CD8-positive, alpha-beta memory T cell (primary cell): ENCODE results near the gene NDUFS5. TPM values are rescaled to one million over a fixed set of nuclear protein-coding genes. Genes with fewer than 3 reads are reported as not detected.
"Not testable (repeated sequence)": the region's sequence is repeated elsewhere in the genome, so short reads cannot be mapped to it uniquely, and the experiment has no call there.

Experiments used
- CTCF ChIA-PET: fragments of 350-600 bp; sonication (Branson Sonifier 250); formaldehyde crosslinking; loops from one replicate; lab custom pipeline; 2021; ENCODE audit warnings: antibody characterized with exemption; lab: Charles Lee
- POLR2A ChIA-PET: fragments of 350-600 bp; sonication (Branson Sonifier 250); formaldehyde crosslinking; loops from one replicate; lab custom pipeline; 2021; ENCODE audit warnings: antibody characterized with exemption; lab: Charles Lee
- DNase-seq, 5 donors: peaks; one replicate each; pipeline versions ENCODE4 v3.0.0 to v3.0.0-alpha.2; 2020 to 2022; ENCODE audit warnings: mixed read lengths in 1 of 5
- H3K27ac ChIP-seq: one replicate; pipeline ENCODE4 v1.7.0; 2013; ENCODE audit warnings: low read depth, mild to moderate bottlenecking, low read length, moderate library complexity
- H3K27me3 ChIP-seq: 2 replicates; pipeline ENCODE4 v1.7.0; 2013; ENCODE audit warnings: low read length, mild to moderate bottlenecking; ENCODE audit not compliant: insufficient read depth, poor library complexity, severe bottlenecking
- H3K36me3 ChIP-seq: 2 replicates; pipeline ENCODE4 v1.7.0; 2013; ENCODE audit warnings: mild to moderate bottlenecking, low read length, moderate library complexity; ENCODE audit not compliant: insufficient read depth
- H3K4me1 ChIP-seq: 2 replicates; pipeline ENCODE4 v1.7.0; 2013; ENCODE audit warnings: mild to moderate bottlenecking, low read length, moderate library complexity; ENCODE audit not compliant: insufficient read depth
- H3K4me3 ChIP-seq: 2 replicates; pipeline ENCODE4 v1.7.0; 2013; ENCODE audit warnings: mild to moderate bottlenecking, low read length
- H3K9me3 ChIP-seq: 2 replicates; pipeline ENCODE4 v1.7.0; 2013; ENCODE audit warnings: mild to moderate bottlenecking, low read length
- H3K27ac Mint-ChIP-seq, 8 donors: one replicate each; pipeline ENCODE4 v1.8.0; 2020 to 2021; ENCODE audit warnings: mixed read lengths in 8 of 8, mild to moderate bottlenecking in 6 of 8, inconsistent platforms in 3 of 8, moderate library complexity in 3 of 8
- H3K27me3 Mint-ChIP-seq, 2 donors: one replicate each; pipeline ENCODE4 v1.8.0; 2020 to 2021; ENCODE audit warnings: mixed read lengths in 2 of 2, mild to moderate bottlenecking in 1 of 2, moderate library complexity in 1 of 2
- H3K36me3 Mint-ChIP-seq, 3 donors: one replicate each; pipeline ENCODE4 v1.8.0; 2020 to 2021; ENCODE audit warnings: mixed read lengths in 3 of 3, inconsistent platforms in 1 of 3, mild to moderate bottlenecking in 1 of 3
- H3K4me1 Mint-ChIP-seq, 3 donors: one replicate each; pipeline ENCODE4 v1.8.0; 2020 to 2021; ENCODE audit warnings: mixed read lengths in 3 of 3, inconsistent platforms in 1 of 3, mild to moderate bottlenecking in 1 of 3
- H3K4me3 Mint-ChIP-seq, 7 donors: one replicate each; pipeline ENCODE4 v1.8.0; 2020 to 2021; ENCODE audit warnings: mixed read lengths in 7 of 7, mild to moderate bottlenecking in 6 of 7, moderate library complexity in 4 of 7, inconsistent platforms in 2 of 7
- H3K9me3 Mint-ChIP-seq, 5 donors: one replicate each; pipeline ENCODE4 v1.8.0; 2020 to 2022; ENCODE audit warnings: mixed read lengths in 5 of 5, mild to moderate bottlenecking in 3 of 5, moderate library complexity in 2 of 5, inconsistent platforms in 1 of 5
- polyA plus RNA-seq: library from polyadenylated mRNA; unstranded; fragments of 300-500 nt; fragmentation: Illumina TruSeq; gene quantifications from one replicate; pipeline ENCODE4 v1.2.3, GENCODE V29; 2021
- total RNA-seq, 2 experiments: library from RNA; stranded (reverse); gene quantifications; one replicate each; pipeline ENCODE4 v1.2.3, GENCODE V29; 2021

Gene NDUFS5
- total and polyA plus RNA-seq, 3 experiments from 2014 or later: 174 to 594 (median 192) TPM

DNA sequence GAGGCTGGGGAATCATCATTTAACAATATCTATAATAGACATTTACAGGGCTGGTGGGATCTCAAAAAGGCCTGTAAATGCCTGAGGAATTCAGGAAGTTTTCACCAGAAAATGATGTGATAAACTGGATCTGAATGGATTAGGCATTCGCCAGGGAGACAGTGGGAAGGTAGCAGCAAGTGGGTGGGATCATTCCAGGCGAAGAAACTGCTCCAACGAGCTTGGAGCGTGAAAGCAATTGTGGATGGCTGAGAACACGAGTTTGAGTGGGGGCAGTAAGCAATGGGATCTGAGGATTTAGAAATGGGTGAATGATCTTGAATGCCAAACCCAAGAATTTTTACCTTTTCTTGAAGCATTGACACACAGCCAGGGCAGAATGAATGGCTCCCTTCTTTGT is 8.9 kb upstream of the NDUFS5 start:
- Mint-ChIP-seq H3K36me3 (peaks cover 0 to 11% (median 0%) of the 10 kb centered on the region in 3 donors), H3K4me1 (no peaks in the 10 kb centered on the region), H3K9me3 (no peaks in the 10 kb centered on the region), H3K27ac (peak overlapping the region in 1 of 8 donors; percentile 5), H3K4me3 (no peak overlapping the region), H3K27me3 (no peaks in the 10 kb centered on the region)
- Histone ChIP-seq H3K27me3 (no peaks in the 10 kb centered on the region), H3K9me3 (no peaks in the 10 kb centered on the region), H3K36me3 (no peaks in the 10 kb centered on the region), H3K4me3 (no peak overlapping the region), H3K27ac (no peak overlapping the region), H3K4me1 (no peaks in the 10 kb centered on the region)
- CTCF ChIA-PET: no interaction called here
- no peak for DNase-seq
- POLR2A ChIA-PET: no interaction called here

GRCh38 chr1:39020494-39020893 is 5.7 kb upstream of the NDUFS5 start:
- H3K36me3 Mint-ChIP-seq, H3K27me3 ChIP-seq, H3K4me1 Mint-ChIP-seq, H3K27ac ChIP-seq, H3K27me3 Mint-ChIP-seq, H3K9me3 ChIP-seq, H3K36me3 ChIP-seq, H3K9me3 Mint-ChIP-seq, H3K4me1 ChIP-seq, CTCF ChIA-PET, H3K27ac Mint-ChIP-seq, DNase-seq, H3K4me3 ChIP-seq, H3K4me3 Mint-ChIP-seq, POLR2A ChIA-PET: not testable (repeated sequence)

- H3K27me3 ChIP-seq: no peaks in the 10 kb centered on the region
- peaks cover 8 to 13% (median 9%) of the 10 kb centered on the region in 3 donors for H3K4me1 Mint-ChIP-seq
- H3K27me3 Mint-ChIP-seq: no peaks in the 10 kb centered on the region
- POLR2A ChIA-PET: no interaction called here
- no peaks in the 10 kb centered on the region for H3K36me3 ChIP-seq
- no peak for DNase-seq
- CTCF ChIA-PET: no interaction called here
- no peak overlapping the region for H3K4me3 ChIP-seq
- H3K9me3 Mint-ChIP-seq: no peaks in the 10 kb centered on the region
- H3K27ac ChIP-seq: no peak overlapping the region
- H3K36me3 Mint-ChIP-seq: peaks cover 0 to 5% (median 0%) of the 10 kb centered on the region in 3 donors
- H3K9me3 ChIP-seq: no peaks in the 10 kb centered on the region
- peak overlapping the region in 2 of 7 donors; percentile 6 to 13 for H3K4me3 Mint-ChIP-seq
- H3K4me1 ChIP-seq: peaks cover 7% of the 10 kb centered on the region
- peak overlapping the region in 1 of 8 donors; percentile 24 for H3K27ac Mint-ChIP-seq
Observed at GRCh38 chr1:39021426-39021825, 4.7 kb upstream of the NDUFS5 start.

DNA sequence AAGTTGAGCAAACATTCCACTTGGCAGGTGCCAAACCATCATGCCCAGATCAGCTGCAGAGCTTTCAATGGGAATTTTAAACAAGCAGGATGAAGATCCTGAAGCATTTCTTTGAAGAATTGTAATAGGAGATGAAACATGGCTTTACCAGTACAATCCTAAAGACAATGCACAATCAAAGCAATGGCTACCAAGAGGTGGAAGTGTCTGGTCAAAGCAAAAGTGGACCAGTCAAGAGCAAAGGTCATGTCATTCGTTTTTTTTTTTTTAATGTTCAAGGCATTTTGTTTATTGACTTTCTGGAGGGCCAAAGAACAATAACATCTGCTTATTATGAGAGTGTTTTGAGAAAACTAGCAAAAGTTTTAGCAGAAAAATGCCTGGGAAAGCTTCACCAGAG is 3.0 kb upstream of the NDUFS5 start:
- Mint-ChIP-seq H3K27me3 (no peaks in the 10 kb centered on the region), H3K4me1 (peaks cover 16 to 24% (median 19%) of the 10 kb centered on the region in 3 donors), H3K27ac (peak overlapping the region in 1 of 8 donors; percentile 54), H3K9me3 (no peaks in the 10 kb centered on the region), H3K36me3 (peaks cover 0 to 12% (median 0%) of the 10 kb centered on the region in 3 donors), H3K4me3 (peak overlapping the region in 1 of 7 donors; percentile 50)
- no peak for DNase-seq
- H3K9me3 ChIP-seq: no peaks in the 10 kb centered on the region
- H3K27me3 ChIP-seq: no peaks in the 10 kb centered on the region
- no peak overlapping the region for H3K4me3 ChIP-seq
- no peaks in the 10 kb centered on the region for H3K36me3 ChIP-seq
- CTCF ChIA-PET: no interaction called here
- POLR2A ChIA-PET: interaction anchor here (0.7 kb wide), 1 partner anchor 48 kb away, joined by 5 read pairs; no protein-coding TSS in a partner anchor
- peaks cover 13% of the 10 kb centered on the region for H3K4me1 ChIP-seq
- no peak overlapping the region for H3K27ac ChIP-seq

DNA sequence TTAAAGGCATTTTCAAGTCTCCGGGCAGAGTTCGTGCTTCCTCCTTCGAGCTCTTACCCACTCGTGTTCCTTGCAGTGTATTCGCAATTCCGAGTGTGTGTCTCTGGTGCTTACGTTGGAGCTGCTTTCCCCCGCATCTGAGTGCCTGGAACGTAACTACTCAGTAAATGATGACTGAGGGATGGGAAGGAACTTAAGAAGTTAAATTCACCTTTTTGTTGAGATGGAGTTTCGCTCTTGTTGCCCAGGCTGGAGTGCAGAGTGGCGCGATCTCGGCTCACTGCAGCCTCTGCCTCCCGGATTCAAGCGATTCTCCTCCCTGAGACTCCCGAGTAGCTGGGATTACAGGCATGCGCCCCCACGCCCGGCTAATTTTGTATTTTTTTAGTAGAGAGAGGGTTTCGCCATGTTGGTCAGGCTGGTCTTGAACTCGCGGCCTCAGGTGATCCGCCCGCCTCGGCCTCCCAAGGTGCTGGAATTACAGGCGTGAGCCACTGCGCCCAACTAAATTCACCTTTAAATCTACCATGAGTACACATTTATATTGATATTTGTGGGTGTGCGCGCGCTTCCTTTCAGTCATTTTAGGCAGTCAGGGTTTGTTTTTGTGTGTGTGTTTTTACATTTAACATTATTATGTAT is 837 bp downstream of the NDUFS5 start:
- POLR2A ChIA-PET: interaction anchor here (0.5 to 1.6 kb wide), 4 partner anchors 30 to 83 kb away, joined by 3 to 7 read pairs (median 5); no protein-coding TSS in a partner anchor
- H3K27me3 Mint-ChIP-seq: no peaks in the 10 kb centered on the region
- H3K27ac ChIP-seq: peak overlapping the region; percentile 83
- peak overlapping the region; percentile 88 for H3K4me3 ChIP-seq
- H3K4me1 Mint-ChIP-seq: peaks cover 25 to 45% (median 40%) of the 10 kb centered on the region in 3 donors
- CTCF ChIA-PET: interaction anchor here (0.9 to 1.5 kb wide), 6 partner anchors 10 to 168 kb away, joined by 3 to 4 read pairs (median 3); partner anchors contain the start of gene RRAGC
- peaks cover 0 to 42% (median 5%) of the 10 kb centered on the region in 3 donors for H3K36me3 Mint-ChIP-seq
- peak overlapping the region; percentile 92 to 100 (median 95) for H3K4me3 Mint-ChIP-seq
- peak overlapping the region; percentile 93 to 100 (median 97) for H3K27ac Mint-ChIP-seq
- H3K27me3 ChIP-seq: no peaks in the 10 kb centered on the region
- no peak for DNase-seq
- peaks cover 17% of the 10 kb centered on the region for H3K36me3 ChIP-seq
- H3K4me1 ChIP-seq: peaks cover 16% of the 10 kb centered on the region
- H3K9me3 Mint-ChIP-seq: no peaks in the 10 kb centered on the region
- H3K9me3 ChIP-seq: no peaks in the 10 kb centered on the region

GRCh38 chr1:39034114-39034654 is 8.0 kb downstream of the NDUFS5 start:
- H3K4me1 ChIP-seq: peaks cover 17% of the 10 kb centered on the region
- no peaks in the 10 kb centered on the region for H3K27me3 ChIP-seq
- peak in 2 of 5 donors; percentile 4 to 48 for DNase-seq
- peak overlapping the region; percentile 68 to 95 (median 90) for H3K27ac Mint-ChIP-seq
- no peaks in the 10 kb centered on the region for H3K27me3 Mint-ChIP-seq
- H3K9me3 Mint-ChIP-seq: no peaks in the 10 kb centered on the region
- peak overlapping the region; percentile 61 for H3K4me3 ChIP-seq
- ChIA-PET CTCF (interaction anchor here (0.9 kb wide), 1 partner anchor 65 kb away, joined by 3 read pairs; no protein-coding TSS in a partner anchor), POLR2A (interaction anchor here (0.7 to 0.8 kb wide), 2 partner anchors 8 to 542 kb away, joined by 3 to 4 read pairs; partner anchors contain the start of genes NDUFS5 and PABPC4)
- peaks cover 4 to 67% (median 11%) of the 10 kb centered on the region in 3 donors for H3K36me3 Mint-ChIP-seq
- peaks cover 11% of the 10 kb centered on the region for H3K36me3 ChIP-seq
- H3K4me3 Mint-ChIP-seq: peak overlapping the region; percentile 6 to 86 (median 71)
- H3K27ac ChIP-seq: no peak overlapping the region
- peaks cover 24 to 38% (median 36%) of the 10 kb centered on the region in 3 donors for H3K4me1 Mint-ChIP-seq
- H3K9me3 ChIP-seq: no peaks in the 10 kb centered on the region

DNA sequence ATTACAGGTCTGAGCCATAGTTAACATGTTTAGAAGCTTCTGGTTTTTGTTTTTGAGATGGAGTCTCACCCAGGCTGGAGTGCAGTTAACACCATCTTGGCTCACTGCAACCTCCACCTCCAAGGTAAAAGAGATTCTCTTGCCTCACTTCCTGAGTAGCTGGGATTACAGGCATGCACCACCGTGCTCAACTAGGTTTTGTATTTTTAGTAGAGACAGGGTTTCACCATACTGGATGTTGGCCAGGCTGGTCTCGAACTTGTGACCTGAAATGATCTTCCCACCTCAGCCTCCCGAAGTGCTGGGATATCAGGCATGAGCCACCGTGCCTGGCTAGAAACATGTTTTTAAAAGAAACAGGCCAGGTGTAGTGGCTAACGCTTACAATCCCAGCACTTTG is 10.5 kb downstream of the NDUFS5 start:
- Histone ChIP-seq H3K27me3 (no peaks in the 10 kb centered on the region), H3K36me3 (peaks cover under 1% of the 10 kb centered on the region), H3K9me3 (no peaks in the 10 kb centered on the region), H3K4me3 (no peak overlapping the region), H3K27ac (no peak overlapping the region), H3K4me1 (peaks cover 22% of the 10 kb centered on the region)
- no peak overlapping the region for H3K4me3 Mint-ChIP-seq
- no peaks in the 10 kb centered on the region for H3K9me3 Mint-ChIP-seq
- DNase-seq: no peak
- no peaks in the 10 kb centered on the region for H3K27me3 Mint-ChIP-seq
- ChIA-PET POLR2A (no interaction called here), CTCF (interaction anchor here (0.9 to 1.1 kb wide), 2 partner anchors 10 to 55 kb away, joined by 3 read pairs; partner anchors contain the start of gene NDUFS5)
- peaks cover 4 to 61% (median 12%) of the 10 kb centered on the region in 3 donors for H3K36me3 Mint-ChIP-seq
- peaks cover 20 to 32% (median 25%) of the 10 kb centered on the region in 3 donors for H3K4me1 Mint-ChIP-seq
- H3K27ac Mint-ChIP-seq: peak overlapping the region in 1 of 8 donors; percentile 60

- peaks cover 5 to 44% (median 16%) of the 10 kb centered on the region in 3 donors for H3K36me3 Mint-ChIP-seq
- Histone ChIP-seq H3K4me1 (peaks cover 5% of the 10 kb centered on the region), H3K9me3 (no peaks in the 10 kb centered on the region), H3K27me3 (no peaks in the 10 kb centered on the region), H3K27ac (no peak overlapping the region), H3K36me3 (no peaks in the 10 kb centered on the region), H3K4me3 (no peak overlapping the region)
- CTCF ChIA-PET: no interaction called here
- H3K4me3 Mint-ChIP-seq: no peak overlapping the region
- peaks cover 0 to 3% (median 0%) of the 10 kb centered on the region in 3 donors for H3K4me1 Mint-ChIP-seq
- H3K27me3 Mint-ChIP-seq: no peaks in the 10 kb centered on the region
- no peak overlapping the region for H3K27ac Mint-ChIP-seq
- DNase-seq: no peak
- no peaks in the 10 kb centered on the region for H3K9me3 Mint-ChIP-seq
- POLR2A ChIA-PET: no interaction called here
Observed at GRCh38 chr1:39043513-39043912, 17.4 kb downstream of the NDUFS5 start.
